K562 (cell line): ENCODE data around the gene HDHD2. TPM values are rescaled to one million over a fixed set of nuclear protein-coding genes. Genes with fewer than 3 reads are reported as not detected.

Experiments used
- ARID1B ChIP-seq: fragments of 450-650 bp; IDR thresholded peaks from 2 replicates; pipeline ENCODE4 v1.6.1; 2016; ENCODE audit warnings: antibody characterized with exemption, mild to moderate bottlenecking, inconsistent platforms
- BACH1 ChIP-seq: fragments of 200-800 bp; sonication (Bioruptor generic); IDR thresholded peaks from 2 replicates; pipeline ENCODE4 v1.6.1; 2016; ENCODE audit warnings: missing genetic modification characterization, missing compliant biosample characterization
- CBX5 ChIP-seq: IDR thresholded peaks from 2 replicates; pipeline ENCODE4 v1.6.1; 2014; ENCODE audit warnings: low read depth, borderline replicate concordance
- HCFC1 ChIP-seq: IDR thresholded peaks from 2 replicates; pipeline ENCODE4 v1.6.1; 2012; ENCODE audit warnings: low read depth, low read length, improper control_type of control experiment
- HDAC2 ChIP-seq: fragments of 450-650 bp; IDR thresholded peaks from 2 replicates; pipeline ENCODE4 v1.6.1; 2016; ENCODE audit warnings: mild to moderate bottlenecking
- HOXB6 ChIP-seq: fragments of 250-450 bp; sonication (Bioruptor Pico); IDR thresholded peaks from 2 replicates; pipeline ENCODE4 v1.5.1; 2022; ENCODE audit warnings: mild to moderate bottlenecking, borderline replicate concordance
- L3MBTL2 ChIP-seq: fragments of 450-650 bp; IDR thresholded peaks from 2 replicates; pipeline ENCODE4 v1.6.1; 2016; ENCODE audit warnings: mild to moderate bottlenecking, moderate library complexity
- MITF ChIP-seq: IDR thresholded peaks from 2 replicates; pipeline ENCODE4 v1.6.1; 2014; ENCODE audit warnings: antibody characterized with exemption
- MNT ChIP-seq, 2 experiments: fragments of 450-650 bp; conservative IDR thresholded peaks; 2 replicates each; pipeline ENCODE4 v1.6.1; 2017; ENCODE audit warnings: mild to moderate bottlenecking in 2 of 2, moderate library complexity in 2 of 2
- NFE2 ChIP-seq: IDR thresholded peaks from 2 replicates; pipeline ENCODE4 v1.6.1; 2014; ENCODE audit warnings: antibody characterized with exemption, low read depth
- PHB ChIP-seq: fragments of 250-450 bp; sonication (Bioruptor Pico); IDR thresholded peaks from 2 replicates; pipeline ENCODE4 v1.5.0; 2021
- PHB2 ChIP-seq: fragments of 450-650 bp; IDR thresholded peaks from 2 replicates; pipeline ENCODE4 v1.6.1; 2017; ENCODE audit warnings: low read depth
- RAD51 ChIP-seq: fragments of 450-650 bp; IDR thresholded peaks from 2 replicates; pipeline ENCODE4 v1.7.1; 2016; ENCODE audit warnings: low read depth, mild to moderate bottlenecking, borderline replicate concordance
- SIX5 ChIP-seq, 2 experiments: IDR thresholded peaks; 2 replicates each; pipeline ENCODE4 v1.6.1; 2011; ENCODE audit warnings: low read length in 2 of 2, borderline replicate concordance in 1 of 2, low read depth in 1 of 2, mild to moderate bottlenecking in 1 of 2, moderate library complexity in 1 of 2; ENCODE audit not compliant: insufficient read depth in 1 of 2
- SPI1 ChIP-seq: IDR thresholded peaks from 2 replicates; pipeline ENCODE4 v1.6.1; 2011; ENCODE audit warnings: low read depth, low read length, control low read depth, borderline replicate concordance
- SRF ChIP-seq, 2 experiments: fragments of 250-450, 450-650 bp in 1 of 2; sonication (Bioruptor Pico) in 1 of 2; sonication (generic) in 1 of 2; formaldehyde crosslinking; IDR thresholded peaks; 2 replicates each; pipeline versions ENCODE4 v1.5.0 to v1.5.1; 2020 to 2022; ENCODE audit warnings: mild to moderate bottlenecking in 1 of 2, missing genetic modification reagents in 1 of 2
- TOE1 ChIP-seq, 2 experiments: fragments of 450-650 bp in 1 of 2; sonication (generic) in 1 of 2; formaldehyde crosslinking in 1 of 2; IDR thresholded peaks; 2 replicates each; pipeline versions ENCODE4 v1.7.1 to v1.8.0; 2016 to 2022; ENCODE audit warnings: borderline replicate concordance in 2 of 2, mild to moderate bottlenecking in 2 of 2, antibody characterized with exemption in 1 of 2, inconsistent platforms in 1 of 2, low read depth in 1 of 2, missing genetic modification reagents in 1 of 2, moderate library complexity in 1 of 2
- TRIM28 ChIP-seq: fragments of 450-650 bp; IDR thresholded peaks from 2 replicates; pipeline ENCODE4 v1.6.1; 2017
- TSC22D4 ChIP-seq: fragments of 450-650 bp; IDR thresholded peaks from 2 replicates; pipeline ENCODE4 v1.6.1; 2016; ENCODE audit warnings: missing genetic modification characterization, missing biosample characterization, control low read depth
- ZBTB11 ChIP-seq, 3 experiments: fragments of 200-800 bp in 1 of 3; fragments of 250-450 bp in 1 of 3; fragments of 450-650 bp in 1 of 3; sonication (Bioruptor Pico) in 1 of 3; sonication (Bioruptor generic) in 1 of 3; formaldehyde crosslinking in 1 of 3; IDR thresholded peaks; 2 replicates each; pipeline versions ENCODE4 v1.6.1 to v1.8.0; 2016 to 2022; ENCODE audit warnings: mild to moderate bottlenecking in 2 of 3, missing genetic modification characterization in 2 of 3, missing compliant biosample characterization in 1 of 3, moderate library complexity in 1 of 3
- ZNF696 ChIP-seq: fragments of 250-450 bp; sonication (Bioruptor Pico); conservative IDR thresholded peaks from 2 replicates; pipeline ENCODE4 v1.4.0; 2020; ENCODE audit warnings: mild to moderate bottlenecking, moderate library complexity
- polyA plus RNA-seq, 8 experiments: library from polyadenylated mRNA; depleted of rRNA in 4 of 8; stranded (reverse) in 5 of 8; unstranded in 3 of 8; fragments of >200 nt; fragmentation: Nextera tagmentation in 2 of 8; fragmentation: Illumina TruSeq in 1 of 8; extraction: Ambion mirVana in 2 of 8; extraction: Trizol in 1 of 8; gene quantifications; 2 replicates each; pipeline versions ENCODE4 v1.2.1 to v1.2.3, GENCODE V29; 2011 to 2014; ENCODE audit warnings: inconsistent platforms in 1 of 8, missing spikeins in 1 of 8
- total RNA-seq, 7 experiments: library from RNA; depleted of rRNA in 6 of 7; stranded (reverse); fragments of >200 nt in 6 of 7; fragmentation: Illumina TruSeq in 2 of 7; extraction: Trizol in 2 of 7; gene quantifications; 2 replicates each; pipeline versions ENCODE4 v1.2.1 to v1.2.3, GENCODE V29; 2011 to 2021; ENCODE audit warnings: low replicate concordance in 1 of 7

HDHD2 gene
- total and polyA plus RNA-seq, 9 of the 15 experiments (the other 6 are each of a cell fraction or from before 2014, with no cell fraction given) = 6.8 to 25.2 (median 21.5) TPM

DNA sequence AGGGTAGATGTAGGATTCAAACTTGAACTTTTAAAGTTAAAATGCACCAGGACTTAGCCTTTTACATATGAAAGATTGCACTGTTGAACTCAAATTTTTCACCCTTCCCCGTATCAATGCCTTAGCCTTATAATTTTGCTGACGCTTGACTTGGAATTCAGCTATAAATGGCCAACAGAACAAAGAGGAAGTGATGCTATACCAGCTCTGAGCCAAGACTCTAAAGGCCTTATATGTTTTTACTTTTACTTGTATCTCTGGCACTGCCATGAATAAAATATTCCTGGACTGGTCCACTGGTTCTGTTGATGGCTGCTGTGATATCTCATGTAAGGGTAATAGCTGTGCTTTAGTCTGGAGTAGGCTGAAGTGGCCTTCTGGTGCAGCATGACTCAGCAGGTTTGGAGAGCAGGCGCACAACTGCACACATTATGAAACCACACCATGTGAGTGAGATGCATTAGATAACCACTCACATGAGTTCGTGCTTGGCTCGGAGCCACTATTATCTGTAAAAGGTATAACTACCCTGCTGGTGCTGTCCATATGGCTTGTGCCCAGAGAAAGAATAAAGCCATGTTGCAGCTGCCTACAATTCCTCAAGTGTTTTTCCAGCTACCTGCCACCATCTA, 34.2 kb upstream of the HDHD2 start (continued):
- no peak for TF ChIP-seq HOXB6 (CRISPR knock-in tag)
- no peak for TF ChIP-seq HDAC2
- TF ChIP-seq SPI1 = peak; percentile 80
- TF ChIP-seq MITF = peak; percentile 96
- TF ChIP-seq TRIM28 = peak; percentile 86
- TF ChIP-seq CBX5 = peak; percentile 89; the same call in 1 of the 2 replicates
- 0 out of 2 replicates have a peak, but pooled peaks have one; percentile 21 for TF ChIP-seq HCFC1
- TF ChIP-seq SRF (CRISPR knock-in tag; IDR thresholded peaks at IDR 0.05) = peak in 1 of 2 experiments; percentile 83; a peak in 2 of 4 replicates
- peak; percentile 96 for TF ChIP-seq NFE2
- TF ChIP-seq ZBTB11 (CRISPR knock-in tag; IDR thresholded peaks at IDR 0.05) = 0 out of 6 replicates have a peak, but pooled peaks of 1 of the 3 experiments have one; percentile 43
- peak in 1 of 2 experiments; percentile 47; a peak in 1 of 4 replicates for TF ChIP-seq MNT (conservative IDR thresholded peaks at IDR 0.05)
- no peak for TF ChIP-seq SIX5 (IDR thresholded peaks at IDR 0.05; ENCODE audit: borderline replicate concordance in 1 of 2, insufficient read depth in 1 of 2, low read depth in 1 of 2, low read length in 2 of 2)
- TF ChIP-seq ZNF696 (CRISPR knock-in tag) = no peak
- peak; percentile 20; the same call in 1 of the 2 replicates for TF ChIP-seq RAD51
- no peak for TF ChIP-seq PHB2
- peak; percentile 80 for TF ChIP-seq TOE1 (IDR thresholded peaks at IDR 0.05; ENCODE audit: borderline replicate concordance)
- no peak for TF ChIP-seq TOE1 (CRISPR knock-in tag; IDR thresholded peaks at IDR 0.05; ENCODE audit: borderline replicate concordance, low read depth)
- TF ChIP-seq PHB (CRISPR knock-in tag) = no peak
- no peak for TF ChIP-seq TSC22D4 (tag)
- TF ChIP-seq L3MBTL2 = peak; percentile 62; the same call in 1 of the 2 replicates
- peak; percentile 99 for TF ChIP-seq BACH1 (tag)
- TF ChIP-seq ARID1B = peak; percentile 61
